Right lobe of liver (tissue), 4 donors: Measurements from ENCODE around the gene ENKD1.

ENCODE experiments used
- CTCF ChIP-seq, 4 donors: fragments of 200-600 bp in 3 of 4; fragments of 450-650 bp in 1 of 4; IDR thresholded peaks; one replicate each; pipeline versions ENCODE4 v1.5.1 to v1.8.0; 2016 to 2022; ENCODE audit warnings: antibody characterized with exemption in 4 of 4, mild to moderate bottlenecking in 2 of 4
- POLR2A ChIP-seq: fragments of 450-650 bp; IDR thresholded peaks from one replicate; pipeline ENCODE4 v1.6.1; 2017; ENCODE audit warnings: antibody characterized with exemption, mild to moderate bottlenecking
- donor health status: DM: no; HTN: no; CAD: no.
- donor health status: DM: no; HTN: no; CAD: no.
- donor health status: DM: no; HTN: yes; CAD: no.

- no peak for TF ChIP-seq POLR2A
- TF ChIP-seq CTCF (IDR thresholded peaks at IDR 0.05): no peak
Measured at GRCh38 chr16:67661101-67661761, 5.3 kb downstream of the ENKD1 start.
